ENCODE results near the gene PPP2R5E.
A peak's percentile ranks its signal among the peaks of the same experiment; 100 is the strongest.
"Not testable (repeated sequence)": the region's sequence is repeated elsewhere in the genome, so short reads cannot be mapped to it uniquely, and the experiment has no call there.

PPP2R5E gene

GRCh38 chr14:63547798-63548335 is 4.7 kb upstream of the PPP2R5E start:
- H3K4me3 ChIP-seq (ENCODE audit: low read depth in 1 of 2, low read length in 2 of 2), result no peak overlapping the region
- no peaks in the 10 kb centered on the region for H3K9me3 ChIP-seq (ENCODE audit: control insufficient read depth in 1 of 2, low read length in 2 of 2)
- no peaks in the 10 kb centered on the region for H3K36me3 ChIP-seq (ENCODE audit: control insufficient read depth in 1 of 2, insufficient read depth in 2 of 2, low read length in 2 of 2)
- no peak overlapping the region for H3K27ac ChIP-seq (ENCODE audit: low read length)
- H3K27me3 ChIP-seq (ENCODE audit: low read depth, low read length), result no peaks in the 10 kb centered on the region
- H3K4me1 ChIP-seq (ENCODE audit: control insufficient read depth in 1 of 2, insufficient read depth in 2 of 2, low read length in 2 of 2), result peaks cover 6 to 12% of the 10 kb centered on the region in 2 donors

- peaks cover 19 to 25% of the 10 kb centered on the region in 2 donors for H3K4me1 ChIP-seq (ENCODE audit: control insufficient read depth in 1 of 2, insufficient read depth in 2 of 2, low read length in 2 of 2)
- no peak overlapping the region for H3K4me3 ChIP-seq (ENCODE audit: low read depth in 1 of 2, low read length in 2 of 2)
- no peak overlapping the region for H3K27ac ChIP-seq (ENCODE audit: low read length)
These were observed 2.3 kb upstream of the PPP2R5E start for GRCh38 chr14:63545431-63545830.

GRCh38 chr14:63544591-63545299 is 1.6 kb upstream of the PPP2R5E start:
- no peaks in the 10 kb centered on the region for H3K27me3 ChIP-seq (ENCODE audit: low read depth, low read length)
- H3K4me1 ChIP-seq (ENCODE audit: control insufficient read depth in 1 of 2, insufficient read depth in 2 of 2, low read length in 2 of 2), result peaks cover 20 to 25% of the 10 kb centered on the region in 2 donors
- no peak overlapping the region for H3K27ac ChIP-seq (ENCODE audit: low read length)
- no peaks in the 10 kb centered on the region for H3K36me3 ChIP-seq (ENCODE audit: control insufficient read depth in 1 of 2, insufficient read depth in 2 of 2, low read length in 2 of 2)
- H3K4me3 ChIP-seq (ENCODE audit: low read depth in 1 of 2, low read length in 2 of 2), result peak overlapping the region; percentile 97 to 98
- no peaks in the 10 kb centered on the region for H3K9me3 ChIP-seq (ENCODE audit: control insufficient read depth in 1 of 2, low read length in 2 of 2)

More at GRCh38 chr14:63545431-63545830, 2.3 kb upstream of the PPP2R5E start:
- H3K36me3 ChIP-seq (ENCODE audit: control insufficient read depth in 1 of 2, insufficient read depth in 2 of 2, low read length in 2 of 2), result no peaks in the 10 kb centered on the region
- no peaks in the 10 kb centered on the region for H3K27me3 ChIP-seq (ENCODE audit: low read depth, low read length)
- H3K9me3 ChIP-seq (ENCODE audit: control insufficient read depth in 1 of 2, low read length in 2 of 2), result no peaks in the 10 kb centered on the region

- H3K27me3 ChIP-seq (ENCODE audit: low read depth, low read length), result no peaks in the 10 kb centered on the region
- peak overlapping the region; percentile 97 to 98 for H3K4me3 ChIP-seq (ENCODE audit: low read depth in 1 of 2, low read length in 2 of 2)
- peaks cover 20 to 25% of the 10 kb centered on the region in 2 donors for H3K4me1 ChIP-seq (ENCODE audit: control insufficient read depth in 1 of 2, insufficient read depth in 2 of 2, low read length in 2 of 2)
- H3K9me3 ChIP-seq (ENCODE audit: control insufficient read depth in 1 of 2, low read length in 2 of 2), result no peaks in the 10 kb centered on the region
- H3K36me3 ChIP-seq (ENCODE audit: control insufficient read depth in 1 of 2, insufficient read depth in 2 of 2, low read length in 2 of 2), result peaks cover 6% of the 10 kb centered on the region in 2 donors
- peak overlapping the region; percentile 89 for H3K27ac ChIP-seq (ENCODE audit: low read length)
These were observed 739 bp upstream of the PPP2R5E start for GRCh38 chr14:63543826-63544406.

GRCh38 chr14:63542231-63542999 is 762 bp downstream of the PPP2R5E start:
- Histone ChIP-seq H3K9me3 (ENCODE audit: control insufficient read depth in 1 of 2, low read length in 2 of 2) (no peaks in the 10 kb centered on the region), H3K27ac (ENCODE audit: low read length) (peak overlapping the region; percentile 87), H3K27me3 (ENCODE audit: low read depth, low read length) (no peaks in the 10 kb centered on the region), H3K36me3 (ENCODE audit: control insufficient read depth in 1 of 2, insufficient read depth in 2 of 2, low read length in 2 of 2) (peaks cover 6 to 16% of the 10 kb centered on the region in 2 donors), H3K4me1 (ENCODE audit: control insufficient read depth in 1 of 2, insufficient read depth in 2 of 2, low read length in 2 of 2) (peaks cover 20 to 25% of the 10 kb centered on the region in 2 donors), H3K4me3 (ENCODE audit: low read depth in 1 of 2, low read length in 2 of 2) (peak overlapping the region; percentile 97 to 98)

- Histone ChIP-seq H3K4me3 (ENCODE audit: low read depth in 1 of 2, low read length in 2 of 2) (no peak overlapping the region), H3K36me3 (ENCODE audit: control insufficient read depth in 1 of 2, insufficient read depth in 2 of 2, low read length in 2 of 2) (peaks cover 11 to 25% of the 10 kb centered on the region in 2 donors)
These were observed 7.3 kb downstream of the PPP2R5E start for GRCh38 chr14:63535918-63536317.

GRCh38 chr14:63533474-63533873 is 9.7 kb downstream of the PPP2R5E start:
- H3K27ac ChIP-seq (ENCODE audit: low read length), result no peak overlapping the region

More at GRCh38 chr14:63535918-63536317, 7.3 kb downstream of the PPP2R5E start:
- Histone ChIP-seq H3K4me1 (ENCODE audit: control insufficient read depth in 1 of 2, insufficient read depth in 2 of 2, low read length in 2 of 2) (peaks cover 2 to 13% of the 10 kb centered on the region in 2 donors), H3K9me3 (ENCODE audit: control insufficient read depth in 1 of 2, low read length in 2 of 2) (no peaks in the 10 kb centered on the region), H3K27me3 (ENCODE audit: low read depth, low read length) (no peaks in the 10 kb centered on the region), H3K27ac (ENCODE audit: low read length) (no peak overlapping the region)

GRCh38 chr14:63524537-63525155 is 18.5 kb downstream of the PPP2R5E start:
- Histone ChIP-seq H3K4me1 (ENCODE audit: control insufficient read depth in 1 of 2, insufficient read depth in 2 of 2, low read length in 2 of 2) (peaks cover 4 to 14% of the 10 kb centered on the region in 2 donors), H3K27me3 (ENCODE audit: low read depth, low read length) (no peaks in the 10 kb centered on the region), H3K4me3 (ENCODE audit: low read depth in 1 of 2, low read length in 2 of 2) (no peak overlapping the region), H3K9me3 (ENCODE audit: control insufficient read depth in 1 of 2, low read length in 2 of 2) (no peaks in the 10 kb centered on the region), H3K36me3 (ENCODE audit: control insufficient read depth in 1 of 2, insufficient read depth in 2 of 2, low read length in 2 of 2) (no peaks in the 10 kb centered on the region), H3K27ac (ENCODE audit: low read length) (no peak overlapping the region)

More at GRCh38 chr14:63533474-63533873, 9.7 kb downstream of the PPP2R5E start:
- Histone ChIP-seq H3K9me3 (ENCODE audit: control insufficient read depth in 1 of 2, low read length in 2 of 2) (no peaks in the 10 kb centered on the region), H3K27me3 (ENCODE audit: low read depth, low read length) (no peaks in the 10 kb centered on the region), H3K36me3 (ENCODE audit: control insufficient read depth in 1 of 2, insufficient read depth in 2 of 2, low read length in 2 of 2) (peaks cover 5 to 19% of the 10 kb centered on the region in 2 donors), H3K4me3 (ENCODE audit: low read depth in 1 of 2, low read length in 2 of 2) (no peak overlapping the region), H3K4me1 (ENCODE audit: control insufficient read depth in 1 of 2, insufficient read depth in 2 of 2, low read length in 2 of 2) (peaks cover 0 to 12% of the 10 kb centered on the region in 2 donors)

- H3K9me3 ChIP-seq (ENCODE audit: control insufficient read depth in 1 of 2, low read length in 2 of 2), result no peaks in the 10 kb centered on the region
- H3K4me1 ChIP-seq (ENCODE audit: control insufficient read depth in 1 of 2, insufficient read depth in 2 of 2, low read length in 2 of 2), result peaks cover 4 to 13% of the 10 kb centered on the region in 2 donors
- H3K27ac ChIP-seq (ENCODE audit: low read length), result no peak overlapping the region
- no peaks in the 10 kb centered on the region for H3K27me3 ChIP-seq (ENCODE audit: low read depth, low read length)
- H3K4me3 ChIP-seq (ENCODE audit: low read depth in 1 of 2, low read length in 2 of 2), result no peak overlapping the region
- no peaks in the 10 kb centered on the region for H3K36me3 ChIP-seq (ENCODE audit: control insufficient read depth in 1 of 2, insufficient read depth in 2 of 2, low read length in 2 of 2)
These were observed 19.3 kb downstream of the PPP2R5E start for GRCh38 chr14:63523735-63524426.

- peaks cover 4 to 13% of the 10 kb centered on the region in 2 donors for H3K4me1 ChIP-seq (ENCODE audit: control insufficient read depth in 1 of 2, insufficient read depth in 2 of 2, low read length in 2 of 2)
- not testable (repeated sequence) for H3K36me3 ChIP-seq (ENCODE audit: control insufficient read depth in 1 of 2, insufficient read depth in 2 of 2, low read length in 2 of 2); H3K9me3 ChIP-seq (ENCODE audit: control insufficient read depth in 1 of 2, low read length in 2 of 2); H3K27ac ChIP-seq (ENCODE audit: low read length); H3K27me3 ChIP-seq (ENCODE audit: low read depth, low read length); H3K4me3 ChIP-seq (ENCODE audit: low read depth in 1 of 2, low read length in 2 of 2)
These were observed 20.7 kb downstream of the PPP2R5E start for GRCh38 chr14:63522511-63522910.
